Psoas muscle (tissue), 8 donors: Measurements from ENCODE around the gene RHBDD1. TPM values are rescaled to one million over a fixed set of nuclear protein-coding genes. Genes with fewer than 3 reads are reported as not detected.
"Not testable (repeated sequence)": the region's sequence is repeated elsewhere in the genome, so short reads cannot be mapped to it uniquely, and the experiment has no call there.

Experiments used
- ATAC-seq, 4 donors: fragments of 200-7000 bp; cut with Tn5 transposase; one replicate each; pipeline ENCODE4 v1.9.1; 2020; ENCODE audit warnings: moderate library complexity in 3 of 4, mild to moderate bottlenecking in 2 of 4
- DNase-seq, 2 donors: peaks; one replicate each; pipeline ENCODE4 v3.0.0-alpha.2; 2020
- H3K27ac ChIP-seq: fragments of 200-600 bp; one replicate; pipeline ENCODE4 v1.8.0; 2022
- H3K27me3 ChIP-seq, 3 donors: fragments of 200-600 bp in 1 of 3; one replicate each; pipeline versions ENCODE4 v1.6.1 to v1.8.0; 2013 to 2022; ENCODE audit warnings: low read length in 2 of 3, mild to moderate bottlenecking in 2 of 3, moderate library complexity in 1 of 3; ENCODE audit not compliant: insufficient read depth in 3 of 3
- H3K36me3 ChIP-seq, 2 donors: fragments of 200-600 bp in 1 of 2; one replicate each; pipeline versions ENCODE4 v1.6.1 to v1.8.0; 2013 to 2022; ENCODE audit warnings: low read depth in 1 of 2, mild to moderate bottlenecking in 1 of 2, moderate library complexity in 1 of 2; ENCODE audit not compliant: insufficient read depth in 1 of 2
- H3K4me1 ChIP-seq: fragments of 200-600 bp; one replicate; pipeline ENCODE4 v1.8.0; 2022
- H3K4me3 ChIP-seq: fragments of 200-600 bp; one replicate; pipeline ENCODE4 v1.8.0; 2022; ENCODE audit warnings: mild to moderate bottlenecking
- H3K9me3 ChIP-seq: fragments of 200-600 bp; one replicate; pipeline ENCODE4 v1.8.0; 2022
- WGBS, 3 donors: extraction: QIAGEN DNeasy Blood & Tissue Kit; methylation state at CpG; one replicate each; pipeline versions ENCODE4 v1.1.6 to v1.1.7; 2013; 5-methylcytosine and 5-hydroxymethylcytosine counted together
- intact Hi-C, 2 donors: fragments of 100-400 bp; cut with DNase I; formaldehyde crosslinking; loops; one replicate each; pipeline versions ENCODE4 v1.11.0 to v1.14.2; 2022
- polyA plus RNA-seq, 3 donors: library from polyadenylated mRNA; stranded (reverse); fragments of 200-250 nt; gene quantifications; one replicate each; pipeline ENCODE4 v1.2.3, GENCODE V29; 2013
- total RNA-seq, 4 donors: library from RNA; stranded (reverse); fragmentation: NEBNext Ultra II Directional in 2 of 4; extraction: Animal tissue kit (Norgen Biotek cat#: 25700) in 2 of 4; gene quantifications; one replicate each; pipeline versions ENCODE4 v1.2.1 to v1.2.4, GENCODE V29; 2021 to 2023
- TF ChIP-seq, protein P1 (sequence below): fragments of 200-600 bp; IDR thresholded peaks from one replicate; pipeline ENCODE4 v1.8.0; 2022; ENCODE audit warnings: antibody characterized with exemption
- donor health status: healthy with polysubstance abuse.
- donor health status: DM: no; HTN: no; CAD: no; lungs with moderate emphysema.
- donor health status: Bipolar disorder and iron deficiency.
- donor health status: healthy.
- donor health status: DM: yes; HTN: yes; CAD: no.
- donor health status: DM: no; HTN: no; CAD: no.
- donor health status: DM: no; HTN: no; CAD: no.
- donor health status: DM: yes; HTN: yes; CAD: no.

RHBDD1 gene
- total and polyA plus RNA-seq, 7 donors: 6.7 to 26.1 (median 17.9) TPM

DNA sequence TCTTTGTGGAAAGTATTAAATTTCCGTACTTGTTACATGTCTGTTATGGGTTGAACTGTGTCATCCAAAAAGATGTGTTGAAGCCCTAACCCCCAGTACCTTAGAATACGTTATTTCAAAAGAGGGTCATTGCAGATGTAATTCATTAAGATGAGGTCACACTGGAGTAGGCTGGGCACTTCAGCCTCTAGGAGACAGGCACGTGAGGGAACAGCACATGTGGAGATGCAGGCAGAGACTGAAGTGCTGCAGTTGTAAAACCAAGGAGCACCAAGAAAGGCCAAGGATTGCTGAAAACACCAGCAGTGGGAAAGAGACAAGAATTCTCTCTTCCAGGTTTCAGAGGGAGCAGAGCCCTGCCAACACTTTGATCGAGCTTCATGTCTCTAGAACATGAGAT lies 4.6 kb upstream of the RHBDD1 start:
- Histone ChIP-seq H3K9me3 (no peaks in the 10 kb centered on the region), H3K4me1 (peaks cover 22% of the 10 kb centered on the region), H3K27ac (no peak overlapping the region), H3K36me3 (no peaks in the 10 kb centered on the region), H3K4me3 (no peak overlapping the region), H3K27me3 (no peaks in the 10 kb centered on the region)
- 79 to 82% (median 81%) methylated on average over 4 of the region's 4 CpGs for WGBS, 3 donors
- no peak for ATAC-seq
- DNase-seq: no peak
- TF ChIP-seq, protein P1, sequence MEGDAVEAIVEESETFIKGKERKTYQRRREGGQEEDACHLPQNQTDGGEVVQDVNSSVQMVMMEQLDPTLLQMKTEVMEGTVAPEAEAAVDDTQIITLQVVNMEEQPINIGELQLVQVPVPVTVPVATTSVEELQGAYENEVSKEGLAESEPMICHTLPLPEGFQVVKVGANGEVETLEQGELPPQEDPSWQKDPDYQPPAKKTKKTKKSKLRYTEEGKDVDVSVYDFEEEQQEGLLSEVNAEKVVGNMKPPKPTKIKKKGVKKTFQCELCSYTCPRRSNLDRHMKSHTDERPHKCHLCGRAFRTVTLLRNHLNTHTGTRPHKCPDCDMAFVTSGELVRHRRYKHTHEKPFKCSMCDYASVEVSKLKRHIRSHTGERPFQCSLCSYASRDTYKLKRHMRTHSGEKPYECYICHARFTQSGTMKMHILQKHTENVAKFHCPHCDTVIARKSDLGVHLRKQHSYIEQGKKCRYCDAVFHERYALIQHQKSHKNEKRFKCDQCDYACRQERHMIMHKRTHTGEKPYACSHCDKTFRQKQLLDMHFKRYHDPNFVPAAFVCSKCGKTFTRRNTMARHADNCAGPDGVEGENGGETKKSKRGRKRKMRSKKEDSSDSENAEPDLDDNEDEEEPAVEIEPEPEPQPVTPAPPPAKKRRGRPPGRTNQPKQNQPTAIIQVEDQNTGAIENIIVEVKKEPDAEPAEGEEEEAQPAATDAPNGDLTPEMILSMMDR: no peak
- intact Hi-C loops: loop anchor here in 1 of 2 donors (10.0 kb wide), 1 partner anchor 154 kb away; no protein-coding TSS in a partner anchor

DNA sequence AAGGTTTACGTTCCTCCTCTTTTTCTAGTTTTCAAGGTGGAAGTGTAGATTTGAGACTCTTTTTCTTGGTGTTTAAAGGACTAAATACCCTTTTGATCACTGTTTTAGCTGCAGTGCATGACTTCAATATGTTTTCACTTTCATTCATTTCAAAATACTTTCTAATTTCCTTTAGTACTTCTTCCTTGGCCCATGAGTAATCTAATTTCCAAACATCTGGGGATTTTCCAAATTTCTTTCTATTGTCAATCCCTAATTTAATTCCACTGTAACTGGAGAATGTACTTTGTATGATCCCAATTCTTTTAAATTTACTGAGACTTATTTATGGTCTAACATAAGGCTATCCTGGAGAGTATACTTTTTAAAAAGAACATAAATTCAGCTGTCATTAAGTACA lies 3.8 kb upstream of the RHBDD1 start:
- 94 to 96% (median 95%) methylated on average over 1 of the region's 1 CpG for WGBS, 3 donors
- intact Hi-C loops: loop anchor here in 1 of 2 donors (10.0 kb wide), 1 partner anchor 153 kb away; no protein-coding TSS in a partner anchor
- TF ChIP-seq, protein P1: no peak

DNA sequence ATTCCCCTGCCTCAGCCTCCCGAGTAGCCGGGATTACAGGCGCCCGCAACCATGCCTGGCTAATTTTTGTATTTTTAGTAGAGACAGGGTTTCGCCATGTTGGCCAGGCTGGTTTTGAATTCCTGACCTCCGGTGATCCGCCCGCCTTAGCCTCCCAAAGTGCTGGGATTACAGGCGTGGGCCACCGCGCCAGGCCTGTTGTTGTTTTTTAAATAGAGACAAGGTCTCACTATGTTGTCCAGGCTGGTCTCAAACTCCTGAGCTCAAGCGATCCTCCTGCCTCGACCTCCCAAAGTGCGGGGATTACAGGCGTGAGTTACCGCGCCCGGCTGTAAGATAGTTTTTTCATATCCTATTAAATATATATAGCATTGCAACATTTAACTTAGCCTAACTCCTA lies 974 bp upstream of the RHBDD1 start:
- not testable (repeated sequence) for ATAC-seq, H3K9me3 ChIP-seq, H3K36me3 ChIP-seq, H3K27me3 ChIP-seq, DNase-seq
- intact Hi-C loops: loop anchor here in 1 of 2 donors (10.0 kb wide), 1 partner anchor 150 kb away; no protein-coding TSS in a partner anchor
- Histone ChIP-seq H3K4me3 (peak overlapping the region; percentile 86), H3K27ac (peak overlapping the region; percentile 96), H3K4me1 (peaks cover 36% of the 10 kb centered on the region)
- 90 to 97% (median 95%) methylated on average over 18 of the region's 18 CpGs for WGBS, 3 donors

More for the DNA sequence above, 3.8 kb upstream of the RHBDD1 start:
- ATAC-seq (no peak), DNase-seq (no peak)
- Histone ChIP-seq H3K4me1 (peaks cover 27% of the 10 kb centered on the region), H3K27ac (no peak overlapping the region), H3K9me3 (no peaks in the 10 kb centered on the region), H3K27me3 (no peaks in the 10 kb centered on the region), H3K36me3 (no peaks in the 10 kb centered on the region), H3K4me3 (no peak overlapping the region)

DNA sequence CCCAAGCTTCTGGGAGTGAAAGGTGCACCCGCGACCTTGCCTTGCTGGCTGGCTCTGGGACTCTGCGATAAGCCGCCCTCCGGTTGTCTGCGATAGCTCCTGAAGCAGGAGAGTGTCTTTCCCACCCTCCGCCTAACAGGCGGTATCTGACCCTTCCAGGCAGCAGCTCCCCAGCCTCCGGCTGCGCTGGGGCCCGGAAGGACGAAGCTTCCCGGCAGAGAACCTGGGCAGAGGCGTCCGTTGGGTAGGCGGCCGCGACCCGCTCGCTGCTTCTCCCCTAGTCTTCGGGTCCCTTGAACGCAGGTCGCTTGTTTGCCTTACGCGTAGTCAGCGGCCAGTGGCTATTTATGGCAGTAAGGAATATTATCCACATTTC lies 446 bp upstream of the RHBDD1 start:
- TF ChIP-seq, protein P1: no peak
- no peaks in the 10 kb centered on the region for H3K9me3 ChIP-seq
- DNase-seq: peak in 1 of 2 donors; percentile 35
- peak overlapping the region; percentile 96 for H3K27ac ChIP-seq
- H3K4me1 ChIP-seq: peaks cover 36% of the 10 kb centered on the region
- no peaks in the 10 kb centered on the region for H3K27me3 ChIP-seq
- intact Hi-C loops: loop anchor here in 1 of 2 donors (10.0 kb wide), 1 partner anchor 149 kb away; no protein-coding TSS in a partner anchor
- H3K4me3 ChIP-seq: peak overlapping the region; percentile 86
- no peaks in the 10 kb centered on the region for H3K36me3 ChIP-seq
- WGBS, 3 donors: 3 to 10% (median 8%) methylated on average over 26 of the region's 26 CpGs
- ATAC-seq: peak; percentile 40 to 62 (median 48)

DNA sequence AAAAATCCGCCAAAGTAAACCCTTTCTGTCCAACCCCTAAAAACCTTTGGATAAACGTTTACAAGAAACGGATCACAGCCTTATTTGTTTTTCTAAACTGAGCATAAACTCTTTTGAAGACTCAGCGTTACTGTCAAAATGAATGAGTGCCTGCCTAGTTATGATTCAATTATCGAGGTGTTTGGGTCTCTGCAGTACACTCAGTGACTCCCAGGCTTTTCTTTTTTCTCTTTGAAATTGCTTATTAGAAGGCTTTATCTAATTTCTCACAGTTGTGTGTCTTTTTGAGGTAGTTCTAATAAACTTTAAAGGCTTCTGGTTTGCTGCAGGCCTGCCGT lies 663 bp downstream of the RHBDD1 start:
- peak overlapping the region; percentile 96 for H3K27ac ChIP-seq
- no peaks in the 10 kb centered on the region for H3K27me3 ChIP-seq
- ATAC-seq (peak in 1 of 4 donors; percentile 27), DNase-seq (no peak)
- H3K9me3 ChIP-seq: no peaks in the 10 kb centered on the region
- peak overlapping the region; percentile 86 for H3K4me3 ChIP-seq
- H3K4me1 ChIP-seq: peaks cover 36% of the 10 kb centered on the region
- intact Hi-C loops: loop anchor here in 1 of 2 donors (10.0 kb wide), 1 partner anchor 148 kb away; no protein-coding TSS in a partner anchor
- 2 to 3% (median 3%) methylated on average over 6 of the region's 6 CpGs for WGBS, 3 donors
- H3K36me3 ChIP-seq: no peaks in the 10 kb centered on the region
- TF ChIP-seq, protein P1: no peak
